HEK293T (cell line): ENCODE results near the gene SNX33.

Source experiments
- BHLHE40 ChIP-seq: fragments of 450-650 bp; IDR thresholded peaks from 2 replicates; pipeline ENCODE4 v1.6.1; 2016; ENCODE audit warnings: mild to moderate bottlenecking, moderate library complexity, borderline replicate concordance
- FOXA1 ChIP-seq: fragments of 450-650 bp; IDR thresholded peaks from 2 replicates; pipeline ENCODE4 v1.6.1; 2016; ENCODE audit warnings: mild to moderate bottlenecking
- FOXK2 ChIP-seq: fragments of 450-650 bp; IDR thresholded peaks from 2 replicates; pipeline ENCODE4 v1.6.1; 2016; ENCODE audit warnings: mild to moderate bottlenecking
- FOXM1 ChIP-seq: fragments of 450-650 bp; IDR thresholded peaks from 2 replicates; pipeline ENCODE4 v1.6.1; 2017; ENCODE audit warnings: mild to moderate bottlenecking, borderline replicate concordance
- L3MBTL2 ChIP-seq: fragments of 450-650 bp; conservative IDR thresholded peaks from 2 replicates; pipeline ENCODE4 v1.6.1; 2016; ENCODE audit warnings: mild to moderate bottlenecking
- LEF1 ChIP-seq: fragments of 450-650 bp; IDR thresholded peaks from 2 replicates; pipeline ENCODE4 v1.6.1; 2017; ENCODE audit warnings: mild to moderate bottlenecking, borderline replicate concordance
- NFRKB ChIP-seq: fragments of 450-650 bp; IDR thresholded peaks from 2 replicates; pipeline ENCODE4 v1.6.1; 2016; ENCODE audit warnings: mild to moderate bottlenecking, moderate library complexity
- SP1 ChIP-seq: fragments of 450-650 bp; IDR thresholded peaks from 2 replicates; pipeline ENCODE4 v1.6.1; 2017
- SUZ12 ChIP-seq: fragments of 450-650 bp; IDR thresholded peaks from 2 replicates; pipeline ENCODE4 v1.6.1; 2016; ENCODE audit warnings: mild to moderate bottlenecking
- TARDBP ChIP-seq: fragments of 450-650 bp; IDR thresholded peaks from 2 replicates; pipeline ENCODE4 v1.6.1; 2016

DNA sequence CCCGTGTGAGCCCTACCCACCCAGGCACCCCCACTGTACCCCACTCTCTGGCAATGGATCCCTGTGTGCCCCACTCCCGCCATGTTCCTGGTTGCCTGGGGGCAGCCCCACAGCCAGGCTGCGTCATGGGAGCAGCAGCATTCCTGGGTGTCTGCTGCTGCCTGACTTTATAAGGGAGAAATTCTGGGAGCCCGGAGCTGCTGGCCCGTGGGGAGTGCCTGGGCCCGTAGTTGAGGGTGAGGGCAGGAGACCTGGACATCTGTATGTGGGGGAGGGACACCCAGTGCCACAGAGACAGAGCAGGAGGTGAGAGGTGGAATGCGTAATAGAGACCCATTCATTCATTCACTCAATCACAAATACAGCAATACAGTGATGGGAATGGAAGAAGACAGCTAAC is 49.8 kb downstream of the SNX33 start:
- TF ChIP-seq FOXK2 = no peak
- TF ChIP-seq FOXM1 = no peak
- no peak for TF ChIP-seq BHLHE40
- no peak for TF ChIP-seq TARDBP
- no peak for TF ChIP-seq NFRKB
- TF ChIP-seq LEF1 = no peak
- no peak for TF ChIP-seq L3MBTL2
- TF ChIP-seq SUZ12 = no peak
- no peak for TF ChIP-seq FOXA1
- TF ChIP-seq SP1 = no peak
